HCT116 (cell line): Measurements from ENCODE around the gene CCDC137. TPM values are rescaled to one million over a fixed set of nuclear protein-coding genes. Genes with fewer than 3 reads are reported as not detected.
A peak's percentile ranks its signal among the peaks of the same experiment; 100 is the strongest.

Experiments
- ATAC-seq: fragments of 200-7000 bp; cut with Tn5 transposase; 2 replicates; pipeline ENCODE4 v1.9.1; 2020; ENCODE audit warnings: mild to moderate bottlenecking, moderate library complexity
- BruUV-seq: library from RNA; stranded (reverse); fragments of 400-500 nt; replicated peaks from 2 replicates; lab custom pipeline; 2021; lab: Mats Ljungman, UMichigan
- CTCF ChIA-PET: fragments of 300-600 bp; sonication (Branson Sonifier 250); formaldehyde crosslinking; loops from one replicate; lab custom pipeline; 2021; ENCODE audit warnings: antibody characterized with exemption; lab: Charles Lee
- POLR2A ChIA-PET: fragments of 300-600, 350-600 bp; sonication (Branson Sonifier 250); formaldehyde crosslinking; loops from one replicate; lab custom pipeline; 2021; ENCODE audit warnings: antibody characterized with exemption; lab: Charles Lee
- RAD21 ChIA-PET, 2 experiments: fragments of 300-600 bp; sonication (Branson Sonifier 250); formaldehyde crosslinking; loops; one replicate each; lab custom pipeline; 2023; ENCODE audit warnings: low total read pairs in 2 of 2; ENCODE audit not compliant: uncharacterized antibody in 2 of 2, unreplicated experiment in 2 of 2, low non-redundant PET in 1 of 2; lab: Charles Lee
- DNase-seq: peaks from one replicate; pipeline ENCODE4 v3.0.0-alpha.2; 2010; ENCODE audit warnings: low read depth, low spot score
- H2AFZ ChIP-seq: fragments of 200-600 bp; shearing (Covaris generic), sonication (generic); 2 replicates; pipeline ENCODE4 v1.6.1; 2017; ENCODE audit warnings: low read depth, mixed run types, mixed read lengths, antibody characterized with exemption, low read length; ENCODE audit not compliant: poor library complexity, severe bottlenecking
- H3K27ac ChIP-seq: 2 replicates; pipeline ENCODE4 v1.5.1; 2012; ENCODE audit warnings: low read depth, low read length
- H3K27me3 ChIP-seq: fragments of 200-600 bp; sonication (generic); 2 replicates; pipeline ENCODE4 v1.6.1; 2016; ENCODE audit warnings: mixed run types, low read length, mixed read lengths; ENCODE audit not compliant: insufficient read depth
- H3K36me3 ChIP-seq, 2 experiments: fragments of 200-500 bp in 1 of 2; fragments of 200-600 bp in 1 of 2; sonication (Bioruptor generic) in 1 of 2; sonication (generic) in 1 of 2; 2 replicates each; pipeline versions ENCODE4 v1.5.1 to v1.6.1; 2014 to 2016; ENCODE audit warnings: low read length in 2 of 2, inconsistent platforms in 1 of 2, mixed read lengths in 1 of 2, mixed run types in 1 of 2; ENCODE audit not compliant: insufficient read depth in 2 of 2, control insufficient read depth in 1 of 2
- H3K4me1 ChIP-seq, 2 experiments: fragments of 200-600 bp in 1 of 2; sonication (generic) in 1 of 2; 2 replicates each; pipeline versions ENCODE4 v1.5.1 to v1.6.1; 2012 to 2017; ENCODE audit warnings: low read length in 2 of 2, inconsistent platforms in 1 of 2, mild to moderate bottlenecking in 1 of 2, mixed read lengths in 1 of 2, mixed run types in 1 of 2, moderate library complexity in 1 of 2; ENCODE audit not compliant: insufficient read depth in 2 of 2, control insufficient read depth in 1 of 2
- H3K4me2 ChIP-seq: fragments of 200-600 bp; sonication (generic); 2 replicates; pipeline ENCODE4 v1.6.1; 2017; ENCODE audit warnings: mixed run types, low read length, mixed read lengths
- H3K4me3 ChIP-seq, 2 experiments: fragments of 200-600 bp in 1 of 2; sonication (generic) in 1 of 2; replicated peaks in 1 of 2; 2 replicates each; pipeline ENCODE4 v1.5.1; 2011 to 2016; ENCODE audit warnings: low read length in 2 of 2, control low read depth in 1 of 2, low read depth in 1 of 2, mild to moderate bottlenecking in 1 of 2, mixed read lengths in 1 of 2, mixed run types in 1 of 2
- H3K79me2 ChIP-seq: fragments of 200-600 bp; sonication (generic); 2 replicates; pipeline ENCODE4 v1.6.1; 2017; ENCODE audit warnings: mild to moderate bottlenecking, mixed run types, low read length, moderate library complexity, mixed read lengths; ENCODE audit not compliant: insufficient read depth
- H3K9ac ChIP-seq: fragments of 200-600 bp; sonication (generic); 2 replicates; pipeline ENCODE4 v1.6.1; 2016; ENCODE audit warnings: low read length, mixed read lengths
- H3K9me2 ChIP-seq: fragments of 200-600 bp; sonication (generic), shearing (Covaris generic); 2 replicates; pipeline ENCODE4 v1.6.1; 2017; ENCODE audit warnings: mixed run types, mild to moderate bottlenecking, moderate library complexity; ENCODE audit not compliant: insufficient read depth
- H3K9me3 ChIP-seq, 2 experiments: fragments of 200-500 bp in 1 of 2; fragments of 200-600 bp in 1 of 2; sonication (Bioruptor generic) in 1 of 2; sonication (generic) in 1 of 2; 2 replicates each; pipeline ENCODE4 v1.6.1; 2014 to 2017; ENCODE audit warnings: low read length in 2 of 2, mixed read lengths in 2 of 2, inconsistent platforms in 1 of 2, low read depth in 1 of 2, mild to moderate bottlenecking in 1 of 2, mixed run types in 1 of 2, moderate library complexity in 1 of 2; ENCODE audit not compliant: control insufficient read depth in 1 of 2, insufficient read depth in 1 of 2
- H4K20me1 ChIP-seq: fragments of 200-600 bp; sonication (generic), shearing (Covaris generic); 2 replicates; pipeline ENCODE4 v1.6.1; 2017; ENCODE audit warnings: mixed run types, mild to moderate bottlenecking, moderate library complexity; ENCODE audit not compliant: insufficient read depth
- JUND ChIP-seq: IDR thresholded peaks from 2 replicates; pipeline ENCODE4 v1.6.1; 2012
- POLR2A ChIP-seq: IDR thresholded peaks from 2 replicates; pipeline ENCODE4 v1.7.0; 2011; ENCODE audit warnings: borderline replicate concordance; ENCODE audit not compliant: insufficient read depth, insufficient read length; ENCODE audit errors: extremely low read depth
- RAD21 ChIP-seq: IDR thresholded peaks from 2 replicates; pipeline ENCODE4 v1.6.1; 2012; ENCODE audit warnings: low read depth, mild to moderate bottlenecking
- REST ChIP-seq: IDR thresholded peaks from 2 replicates; pipeline ENCODE4 v1.6.1; 2012; ENCODE audit warnings: low read depth
- ZBTB33 ChIP-seq: IDR thresholded peaks from 2 replicates; pipeline ENCODE4 v1.6.1; 2011; ENCODE audit warnings: mild to moderate bottlenecking, low read length, moderate library complexity; ENCODE audit not compliant: insufficient replicate concordance; ENCODE audit errors: extremely low read depth
- intact Hi-C: fragments of 100-400 bp; cut with micrococcal nuclease; formaldehyde crosslinking; loops from 2 replicates; pipeline ENCODE4 v1.10.0; 2022
- total RNA-seq: library from RNA; stranded (reverse); gene quantifications from one replicate; pipeline ENCODE4 v1.2.1, GENCODE V29; 2021; ENCODE audit not compliant: unreplicated experiment

CCDC137 gene
- total RNA-seq, 1 experiment from 2014 or later, result 77.5 TPM

- H3K27ac ChIP-seq, result no peak overlapping the region
- no peaks in the 10 kb centered on the region for H3K36me3 ChIP-seq
- H3K9me2 ChIP-seq, result no peaks in the 10 kb centered on the region
- no peaks in the 10 kb centered on the region for H3K27me3 ChIP-seq
- RAD21 ChIA-PET, result no interaction called here
- no peak for TF ChIP-seq RAD21
- TF ChIP-seq REST, result no peak
- TF ChIP-seq POLR2A, result no peak
- TF ChIP-seq JUND, result no peak
- no peak for TF ChIP-seq ZBTB33
- H3K9ac ChIP-seq, result peak overlapping the region; percentile 26
- POLR2A ChIA-PET, result interaction anchor here (0.6 kb wide), 1 partner anchor 105 kb away, joined by 5 read pairs; no protein-coding TSS in a partner anchor
- intact Hi-C loops, result no loop called here
- no peaks in the 10 kb centered on the region for H4K20me1 ChIP-seq
- no peak overlapping the region for H2AFZ ChIP-seq
- peaks cover 4 to 31% of the 10 kb centered on the region in 2 experiments for H3K4me1 ChIP-seq
- no peaks in the 10 kb centered on the region for H3K9me3 ChIP-seq
- no peak for DNase-seq
- BruUV-seq, result no TSS peak
- peak overlapping the region; percentile 42 for H3K4me2 ChIP-seq
- no peaks in the 10 kb centered on the region for H3K79me2 ChIP-seq
- ATAC-seq, result peak; percentile 71
- CTCF ChIA-PET, result no interaction called here
- H3K4me3 ChIP-seq, result no peak overlapping the region
These were observed 24.6 kb upstream of the CCDC137 start for GRCh38 chr17:81641825-81642489.
